Activated B cell treated with CpG ODN at 0.5 μM for 24 hours (primary cell): ENCODE measurements around the gene MCOLN1. TPM values are rescaled to one million over a fixed set of nuclear protein-coding genes. Genes with fewer than 3 reads are reported as not detected.

Experiments
- ATAC-seq: fragments of 200-7000 bp; cut with Tn5 transposase; one replicate; pipeline ENCODE4 v1.10.0; 2021; ENCODE audit warnings: low read depth, mild to moderate bottlenecking, moderate library complexity
- CTCF ChIA-PET: fragments of 350-600 bp; sonication (Branson Sonifier 250); formaldehyde crosslinking; loops from one replicate; lab custom pipeline; 2021; ENCODE audit warnings: antibody characterized with exemption; lab: Charles Lee
- POLR2A ChIA-PET: fragments of 350-600 bp; sonication (Branson Sonifier 250); formaldehyde crosslinking; loops from one replicate; lab custom pipeline; 2021; ENCODE audit warnings: antibody characterized with exemption; lab: Charles Lee
- DNase-seq: peaks from one replicate; pipeline ENCODE4 v3.0.0; 2022
- H3K27ac Mint-ChIP-seq: one replicate; pipeline ENCODE4 v1.8.0; 2020; ENCODE audit warnings: mixed read lengths
- H3K27me3 Mint-ChIP-seq: one replicate; pipeline ENCODE4 v1.8.0; 2021; ENCODE audit warnings: mixed read lengths
- H3K36me3 Mint-ChIP-seq: one replicate; pipeline ENCODE4 v1.8.0; 2021; ENCODE audit warnings: low read depth, mixed read lengths
- H3K4me1 Mint-ChIP-seq: one replicate; pipeline ENCODE4 v1.8.0; 2021; ENCODE audit warnings: mixed read lengths
- H3K4me3 Mint-ChIP-seq: one replicate; pipeline ENCODE4 v1.8.0; 2020; ENCODE audit warnings: mild to moderate bottlenecking, mixed read lengths
- H3K9me3 Mint-ChIP-seq: one replicate; pipeline ENCODE4 v1.8.0; 2020; ENCODE audit warnings: mixed read lengths
- CTCF ChIP-seq: fragments of 200-600 bp; IDR thresholded peaks from one replicate; pipeline ENCODE4 v1.8.0; 2022; ENCODE audit warnings: antibody characterized with exemption, mild to moderate bottlenecking
- intact Hi-C: fragments of 100-400 bp; cut with micrococcal nuclease; formaldehyde crosslinking; loops from one replicate; pipeline ENCODE4 v1.15.1; 2024
- total RNA-seq: library from RNA; stranded (reverse); gene quantifications from 2 replicates; pipeline ENCODE4 v1.2.3, GENCODE V29; 2022

The MCOLN1 gene
- total RNA-seq, 1 donor from 2014 or later = 13.7 TPM

DNA sequence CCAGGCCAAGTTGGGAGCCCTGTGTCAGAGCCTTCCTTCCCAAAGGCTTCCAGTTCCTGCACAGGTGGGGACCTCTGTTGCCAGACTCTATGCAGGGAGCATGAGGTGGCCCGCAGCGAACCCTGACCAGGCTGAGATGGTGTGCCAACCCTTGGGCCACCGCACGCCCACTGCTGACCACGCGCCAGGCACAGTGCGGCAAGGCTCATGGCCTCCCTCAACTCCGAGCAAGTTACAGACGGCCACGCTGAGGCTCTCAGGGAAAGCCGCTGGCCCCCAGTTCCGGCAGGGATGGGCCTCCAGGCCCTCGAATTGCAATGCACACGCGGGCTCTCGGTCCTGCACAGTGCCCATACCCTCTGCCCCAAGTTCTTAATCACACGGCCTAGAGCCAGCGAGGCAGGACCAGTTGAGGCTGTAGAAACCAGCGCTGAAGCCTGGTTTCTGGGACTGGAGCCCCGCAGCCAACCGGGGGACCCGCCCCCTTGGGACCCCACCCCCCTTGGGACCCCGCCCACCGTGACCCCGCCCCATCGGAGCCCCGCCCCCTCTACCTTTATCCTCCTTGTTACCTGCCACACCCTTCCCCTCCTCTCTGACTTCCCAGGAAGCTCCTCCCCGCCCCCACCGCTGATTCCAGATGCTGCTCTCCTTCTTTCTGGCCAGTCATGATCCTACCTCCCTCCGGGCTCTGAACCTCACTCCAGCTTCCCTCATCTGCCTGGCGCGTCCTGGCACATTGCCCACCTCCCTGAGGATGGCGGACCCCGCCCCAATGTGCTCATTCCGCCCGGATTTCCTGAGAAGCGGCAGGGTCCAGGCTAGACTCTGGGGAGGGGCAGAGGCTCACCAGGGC lies 39.6 kb upstream of the MCOLN1 start:
- ATAC-seq (no peak), DNase-seq (no peak)
- intact Hi-C loops = loop anchor here (10.0 kb wide), 1 partner anchor 88 kb away; no protein-coding TSS in a partner anchor
- Mint-ChIP-seq H3K9me3 (no peaks in the 10 kb centered on the region), H3K27ac (no peak overlapping the region), H3K27me3 (no peaks in the 10 kb centered on the region), H3K4me1 (peaks cover 8% of the 10 kb centered on the region), H3K4me3 (no peak overlapping the region), H3K36me3 (no peaks in the 10 kb centered on the region)
- POLR2A ChIA-PET = interaction anchor here (0.6 kb wide), 1 partner anchor 85 kb away, joined by 4 read pairs; no protein-coding TSS in a partner anchor
- TF ChIP-seq CTCF = no peak
- CTCF ChIA-PET = no interaction called here

DNA sequence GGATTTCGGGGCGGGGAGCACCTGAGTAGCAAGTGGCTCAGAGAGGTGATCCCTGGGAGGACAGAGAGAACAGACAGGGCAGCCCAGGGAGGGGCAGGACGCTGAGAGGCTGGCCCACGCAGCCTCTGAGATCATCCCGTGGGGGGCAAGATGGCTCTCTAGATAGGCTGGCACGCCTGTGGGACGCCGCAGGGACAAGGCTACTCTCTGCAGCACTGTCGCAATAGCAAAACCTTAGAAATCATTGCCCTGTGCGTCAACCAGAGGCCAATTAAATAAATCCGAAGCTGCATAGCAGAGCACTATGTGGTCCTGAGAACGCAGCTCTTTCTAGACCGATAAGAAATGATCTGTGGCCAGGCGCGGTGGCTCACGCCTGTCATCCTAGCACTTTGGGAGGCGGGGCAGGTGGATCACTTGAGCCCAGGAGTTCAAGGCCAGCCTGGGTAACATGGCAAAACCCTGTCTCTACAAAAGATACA lies 38.7 kb upstream of the MCOLN1 start:
- no peaks in the 10 kb centered on the region for H3K36me3 Mint-ChIP-seq
- CTCF ChIA-PET = no interaction called here
- DNase-seq (no peak), ATAC-seq (no peak)
- H3K9me3 Mint-ChIP-seq = no peaks in the 10 kb centered on the region
- POLR2A ChIA-PET = no interaction called here
- no peak for TF ChIP-seq CTCF
- no peaks in the 10 kb centered on the region for H3K27me3 Mint-ChIP-seq
- H3K4me3 Mint-ChIP-seq = no peak overlapping the region
- H3K27ac Mint-ChIP-seq = no peak overlapping the region
- H3K4me1 Mint-ChIP-seq = peaks cover 12% of the 10 kb centered on the region
- intact Hi-C loops = loop anchor here (10.0 kb wide), 1 partner anchor 89 kb away; no protein-coding TSS in a partner anchor

- Mint-ChIP-seq H3K9me3 (no peaks in the 10 kb centered on the region), H3K36me3 (no peaks in the 10 kb centered on the region), H3K4me1 (peaks cover 18% of the 10 kb centered on the region), H3K27ac (no peak overlapping the region), H3K4me3 (no peak overlapping the region), H3K27me3 (no peaks in the 10 kb centered on the region)
- TF ChIP-seq CTCF = no peak
- DNase-seq = no peak
- intact Hi-C loops = loop anchor here (10.0 kb wide), 1 partner anchor 92 kb away; no protein-coding TSS in a partner anchor
- ChIA-PET CTCF (no interaction called here), POLR2A (no interaction called here)
- ATAC-seq = no peak
These were observed 35.5 kb upstream of the MCOLN1 start for GRCh38 chr19:7486923-7487322.

GRCh38 chr19:7488736-7489353 lies 33.6 kb upstream of the MCOLN1 start, which contains the start of gene PEX11G:
TSS of gene PEX11G (minus strand) at chr19:7489035. CDS start at chr19:7489010, 25 bp downstream.
- intact Hi-C loops = loop anchor here (1.0 to 10.0 kb wide), 5 partner anchors 16 to 94 kb away; partner anchors contain the start of genes MCOLN1 and PNPLA6
- Mint-ChIP-seq H3K27ac (peak within 1 kb of the TSS; percentile 69), H3K36me3 (no peaks in the 10 kb centered on the region), H3K9me3 (no peaks in the 10 kb centered on the region), H3K4me1 (peaks cover 10% of the 10 kb centered on the region), H3K27me3 (peaks cover 3% of the 10 kb centered on the region), H3K4me3 (peak within 1 kb of the TSS; percentile 79)
- ATAC-seq = peak; percentile 99
- no peak for TF ChIP-seq CTCF
- DNase-seq = peak; percentile 98
- CTCF ChIA-PET = no interaction called here
- POLR2A ChIA-PET = interaction anchor here (0.6 to 1.4 kb wide), 4 partner anchors 34 to 1401 kb away, joined by 3 to 6 read pairs (median 4); partner anchors contain the start of genes MCOLN1 and PNPLA6
